AG09309 (cell line): Measurements from ENCODE around the gene GPT2.
A peak's percentile ranks its signal among the peaks of the same experiment; 100 is the strongest.

Experiments
- DNase-seq: peaks from one replicate; pipeline ENCODE4 v3.0.0-alpha.2; 2010; ENCODE audit warnings: low read depth
- H3K4me3 ChIP-seq: 2 replicates; pipeline ENCODE4 v1.5.1; 2011; ENCODE audit warnings: mild to moderate bottlenecking, low read depth, low read length, moderate library complexity; ENCODE audit not compliant: control insufficient read depth
- CTCF ChIP-seq: IDR thresholded peaks from 2 replicates; pipeline ENCODE4 v1.5.1; 2011; ENCODE audit warnings: mild to moderate bottlenecking, low read depth, low read length, inconsistent platforms; ENCODE audit not compliant: insufficient read depth, control insufficient read depth; ENCODE audit errors: missing control alignments

GPT2 gene

DNA sequence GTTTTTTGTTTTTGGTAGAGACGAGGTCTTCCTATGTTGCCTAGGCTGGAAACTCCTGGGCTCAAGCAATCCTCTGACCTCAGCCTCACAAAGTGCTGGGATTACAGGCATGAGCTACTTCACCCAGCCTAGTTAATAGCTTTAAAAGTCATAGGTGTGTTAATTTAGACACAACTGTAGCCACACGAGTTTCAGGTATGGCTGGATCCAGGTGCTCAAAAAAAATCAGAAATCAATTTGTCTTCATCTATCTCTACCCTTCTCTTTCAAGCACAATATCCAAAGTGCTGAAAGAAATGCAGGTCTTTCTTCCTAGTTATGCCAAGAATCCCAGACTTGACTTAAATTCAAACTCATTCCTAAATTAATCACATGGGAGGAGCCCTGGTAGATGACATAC, 29.3 kb upstream of the GPT2 start:
- no peak for TF ChIP-seq CTCF
- no peak for DNase-seq
- no peak overlapping the region for H3K4me3 ChIP-seq

DNA sequence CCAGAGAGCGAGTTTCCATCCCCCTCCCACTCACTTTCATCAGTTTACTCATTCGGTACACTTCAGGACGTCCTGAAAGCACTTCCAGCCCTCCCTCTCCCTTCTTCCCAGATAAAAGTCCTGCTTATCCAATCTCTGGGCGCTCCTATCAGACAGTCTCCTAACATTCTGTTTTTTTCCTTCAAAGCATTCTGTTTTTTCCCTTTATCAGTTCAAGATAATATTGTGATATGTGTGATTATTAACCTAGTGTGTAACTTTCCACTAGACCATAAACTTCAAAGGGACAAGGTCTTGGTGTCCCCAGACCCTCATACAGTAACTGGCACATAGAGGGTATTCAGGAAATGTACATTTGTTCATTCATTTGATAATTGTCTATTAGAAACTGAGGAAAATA, 28.8 kb upstream of the GPT2 start:
- DNase-seq, result no peak
- no peak for TF ChIP-seq CTCF
- H3K4me3 ChIP-seq, result no peak overlapping the region

GRCh38 chr16:46857368-46857945, 26.7 kb upstream of the GPT2 start:
- TF ChIP-seq CTCF, result peak; percentile 49
- no peak for DNase-seq
- H3K4me3 ChIP-seq, result no peak overlapping the region

DNA sequence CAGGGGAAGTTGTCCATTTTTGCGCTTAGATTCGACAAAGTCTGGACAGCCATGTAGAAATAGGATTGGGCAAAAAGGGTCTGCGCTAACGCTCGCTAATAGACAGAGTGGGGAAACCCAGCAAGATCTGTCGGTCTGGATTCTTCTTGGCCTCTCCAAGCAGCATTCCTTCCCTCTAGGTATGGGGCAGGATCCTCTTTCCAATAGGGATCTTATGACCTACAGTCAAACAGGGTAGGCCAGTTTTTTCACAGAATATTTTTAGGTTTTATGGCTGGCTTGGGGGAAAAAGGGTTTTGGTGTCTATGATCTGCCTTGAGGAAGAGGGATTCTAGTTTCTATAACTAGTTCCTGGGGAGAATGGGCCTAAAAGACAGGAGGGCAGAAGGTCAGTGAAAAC, 26.0 kb upstream of the GPT2 start:
- H3K4me3 ChIP-seq, result no peak overlapping the region
- no peak for TF ChIP-seq CTCF
- DNase-seq, result no peak

GRCh38 chr16:46859719-46860152, 24.4 kb upstream of the GPT2 start:
- no peak for TF ChIP-seq CTCF
- H3K4me3 ChIP-seq, result no peak overlapping the region
- DNase-seq, result peak; percentile 52

DNA sequence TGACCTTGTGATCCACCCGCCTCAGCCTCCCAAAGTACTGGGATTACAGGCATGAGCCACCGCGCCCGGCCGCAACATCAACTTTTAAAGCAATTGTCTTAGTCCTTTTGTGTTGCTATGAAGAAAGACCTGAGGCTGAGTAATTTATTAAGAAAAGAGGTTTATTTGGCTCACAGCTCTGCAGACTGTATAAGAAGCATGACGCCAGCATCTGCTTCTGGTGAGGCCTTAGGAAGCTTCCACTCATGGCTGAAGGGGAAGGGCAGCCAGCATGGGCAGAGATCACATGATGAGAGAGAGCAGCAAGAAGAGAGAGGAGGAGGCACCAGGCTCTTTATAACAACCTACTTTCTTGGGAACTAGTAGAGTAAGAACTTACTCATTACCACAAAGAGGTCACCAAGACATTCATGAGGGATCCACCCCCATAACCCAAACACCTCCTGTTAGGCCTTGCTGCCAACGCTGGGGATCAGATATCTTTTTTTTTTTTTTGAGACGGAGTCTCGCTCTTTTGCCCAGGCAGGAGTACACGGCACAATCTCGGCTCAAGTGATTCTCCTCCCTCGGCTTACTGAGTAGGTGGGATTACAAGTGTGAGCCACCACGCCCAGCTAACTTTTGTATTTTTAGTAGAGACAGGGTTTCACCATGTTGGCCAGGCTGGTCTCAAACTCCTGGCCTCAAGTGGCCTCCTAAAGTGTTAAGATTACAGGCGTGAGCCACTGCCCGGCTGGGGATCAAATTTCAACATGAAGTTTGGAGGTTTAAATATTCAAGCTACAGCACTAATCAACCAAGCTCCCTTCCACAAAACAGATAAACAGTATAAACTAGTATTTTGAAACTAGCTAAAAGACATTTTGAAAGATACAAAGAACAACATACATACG, 21.4 kb upstream of the GPT2 start:
- no peak for TF ChIP-seq CTCF
- no peak for DNase-seq
- H3K4me3 ChIP-seq, result no peak overlapping the region
